GM12892 (cell line): ENCODE data around the gene GOLGA6L7.

Source experiments
- POLR2A ChIP-seq: IDR thresholded peaks from 2 replicates; pipeline ENCODE4 v1.6.1; 2011; ENCODE audit warnings: low read depth, low read length, control low read depth
- POLR2AphosphoS5 ChIP-seq: IDR thresholded peaks from 2 replicates; pipeline ENCODE4 v1.6.1; 2011; ENCODE audit warnings: low read depth, low read length, control low read depth
- TAF1 ChIP-seq: IDR thresholded peaks from 2 replicates; pipeline ENCODE4 v1.6.1; 2011; ENCODE audit warnings: low read depth, mild to moderate bottlenecking, control low read depth, low read length, borderline replicate concordance

DNA sequence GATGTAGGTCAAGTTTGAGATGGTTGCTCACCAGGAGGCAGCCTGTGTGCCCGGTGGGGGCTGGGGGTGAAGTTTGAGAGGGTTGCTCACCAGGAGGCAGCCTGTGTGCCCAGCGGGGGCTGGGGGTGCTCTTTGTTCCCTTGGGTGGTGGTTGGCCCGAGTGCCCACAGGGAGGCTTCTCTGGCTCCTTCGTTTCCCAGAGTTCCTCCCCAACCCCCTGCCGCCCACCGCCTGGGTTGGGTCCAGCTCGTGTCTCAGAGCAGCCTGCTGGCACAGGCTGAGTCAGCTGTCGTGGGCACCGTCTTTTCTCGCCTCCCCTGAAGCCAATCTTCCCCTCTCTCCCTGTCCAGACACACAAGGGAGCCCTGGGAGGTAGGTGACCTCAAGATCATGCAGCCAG lies 40.5 kb upstream of the GOLGA6L7 start:
- no peak for TF ChIP-seq TAF1
- no peak for TF ChIP-seq POLR2A
- TF ChIP-seq POLR2AphosphoS5: no peak
